ENCODE results near the gene CCR7.

The CCR7 gene

GRCh38 chr17:40536295-40537171 is 28.7 kb downstream of the CCR7 start:
- no peak for TF ChIP-seq CTCF (IDR thresholded peaks at IDR 0.05; ENCODE audit: insufficient read depth, low read length, missing control alignments)
- no peak overlapping the region for H3K4me3 ChIP-seq (ENCODE audit: low read depth, low read length)
- ChIA-PET POLR2A (no interaction called here), CTCF (interaction anchor here (1.0 to 29.3 kb wide), 14 partner anchors 9 to 1111 kb away, joined by 3 to 562 read pairs (median 12); partner anchors contain the start of genes CCR7, GJD3, IGFBP4 and TOP2A)
- DNase-seq (ENCODE audit: low read depth, low spot score), result no peak

GRCh38 chr17:40535924-40536294 is 29.4 kb downstream of the CCR7 start:
- ChIA-PET POLR2A (no interaction called here), CTCF (interaction anchor here (1.2 to 29.3 kb wide), 15 partner anchors 9 to 1127 kb away, joined by 3 to 562 read pairs (median 8); partner anchors contain the start of genes CCR7, GJD3, IGFBP4 and TOP2A)
- no peak for TF ChIP-seq CTCF (IDR thresholded peaks at IDR 0.05; ENCODE audit: insufficient read depth, low read length, missing control alignments)
- no peak overlapping the region for H3K4me3 ChIP-seq (ENCODE audit: low read depth, low read length)
- DNase-seq (ENCODE audit: low read depth, low spot score), result no peak

GRCh38 chr17:40535438-40535837 is 29.8 kb downstream of the CCR7 start:
- no peak overlapping the region for H3K4me3 ChIP-seq (ENCODE audit: low read depth, low read length)
- DNase-seq (ENCODE audit: low read depth, low spot score), result no peak
- TF ChIP-seq CTCF (IDR thresholded peaks at IDR 0.05; ENCODE audit: insufficient read depth, low read length, missing control alignments), result no peak
- CTCF ChIA-PET, result interaction anchor here (1.0 to 29.3 kb wide), 18 partner anchors 9 to 1127 kb away, joined by 3 to 562 read pairs (median 6); partner anchors contain the start of genes CCR7, GJD3, IGFBP4 and TOP2A
- POLR2A ChIA-PET, result no interaction called here

- ChIA-PET CTCF (interaction anchor here (0.8 to 29.3 kb wide), 30 partner anchors 8 to 1128 kb away, joined by 3 to 562 read pairs (median 6); partner anchors contain the start of genes CCR7, GJD3, IGFBP4 and TOP2A), POLR2A (interaction anchor here (0.7 to 3.9 kb wide), 6 partner anchors 16 to 313 kb away, joined by 3 to 25 read pairs (median 6); partner anchors contain the start of gene IGFBP4)
- no peak for DNase-seq (ENCODE audit: low read depth, low spot score)
- no peak for TF ChIP-seq CTCF (IDR thresholded peaks at IDR 0.05; ENCODE audit: insufficient read depth, low read length, missing control alignments)
- H3K4me3 ChIP-seq (ENCODE audit: low read depth, low read length), result no peak overlapping the region
Measured at GRCh38 chr17:40534371-40535189, 30.7 kb downstream of the CCR7 start.

GRCh38 chr17:40533896-40534295 is 31.4 kb downstream of the CCR7 start:
- DNase-seq (ENCODE audit: low read depth, low spot score), result no peak
- ChIA-PET POLR2A (interaction anchor here (0.9 to 3.9 kb wide), 10 partner anchors 17 to 91 kb away, joined by 3 to 25 read pairs (median 6); partner anchors contain the start of gene IGFBP4), CTCF (interaction anchor here (0.5 to 29.3 kb wide), 39 partner anchors 9 to 1133 kb away, joined by 3 to 562 read pairs (median 8); partner anchors contain the start of genes CCR7, GJD3, IGFBP4 and TOP2A)
- no peak overlapping the region for H3K4me3 ChIP-seq (ENCODE audit: low read depth, low read length)
- TF ChIP-seq CTCF (IDR thresholded peaks at IDR 0.05; ENCODE audit: insufficient read depth, low read length, missing control alignments), result no peak

Data from AG04449 (cell line).